ENCODE measurements around the gene GNPTAB.

The GNPTAB gene

GRCh38 chr12:101802486-101802885 is 28.3 kb downstream of the GNPTAB start:
- DNase-seq = no peak

- DNase-seq = no peak
Measured at GRCh38 chr12:101799774-101800173, 31.0 kb downstream of the GNPTAB start.

DNA sequence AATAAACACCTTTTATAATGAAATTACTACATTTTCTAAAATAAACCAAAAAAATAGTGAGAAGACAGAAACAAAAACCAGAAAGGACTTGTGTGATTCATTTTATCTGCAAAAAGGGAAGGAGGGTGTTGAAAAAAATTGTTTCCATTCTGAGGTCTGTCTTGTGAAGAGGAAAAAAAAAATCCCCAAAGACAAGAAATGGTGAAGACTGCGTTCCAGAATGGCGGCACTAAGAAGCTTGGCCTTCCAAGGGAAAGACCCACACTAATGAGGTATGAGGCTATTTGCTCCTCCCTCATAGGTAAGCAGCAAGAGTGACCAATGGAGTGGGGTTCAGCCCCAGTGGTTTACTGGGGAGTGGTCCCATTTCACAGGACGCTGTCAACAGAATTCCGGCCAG is 35.0 kb downstream of the GNPTAB start:
- no peak for DNase-seq

GRCh38 chr12:101795013-101795412 is 35.7 kb downstream of the GNPTAB start:
- no peak for DNase-seq

DNA sequence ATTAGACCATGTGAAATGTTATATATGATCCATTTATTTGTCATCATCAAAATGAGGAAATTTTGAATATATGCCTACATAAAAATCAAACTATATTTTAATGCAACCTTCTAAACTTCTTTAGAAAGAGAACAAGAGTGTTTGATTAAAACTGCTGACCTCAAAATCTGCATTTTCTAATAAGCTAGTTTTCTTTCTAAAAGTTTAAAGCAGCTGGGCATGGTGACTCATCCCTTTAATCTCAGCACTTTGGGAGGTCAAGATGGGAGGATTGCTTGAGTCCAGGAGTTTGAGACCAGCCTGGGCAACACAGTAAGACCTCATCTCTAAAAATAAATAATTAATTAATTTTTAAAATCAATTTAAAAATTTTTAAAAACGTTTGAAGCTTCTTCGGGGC is 36.2 kb downstream of the GNPTAB start:
- DNase-seq = no peak

DNA sequence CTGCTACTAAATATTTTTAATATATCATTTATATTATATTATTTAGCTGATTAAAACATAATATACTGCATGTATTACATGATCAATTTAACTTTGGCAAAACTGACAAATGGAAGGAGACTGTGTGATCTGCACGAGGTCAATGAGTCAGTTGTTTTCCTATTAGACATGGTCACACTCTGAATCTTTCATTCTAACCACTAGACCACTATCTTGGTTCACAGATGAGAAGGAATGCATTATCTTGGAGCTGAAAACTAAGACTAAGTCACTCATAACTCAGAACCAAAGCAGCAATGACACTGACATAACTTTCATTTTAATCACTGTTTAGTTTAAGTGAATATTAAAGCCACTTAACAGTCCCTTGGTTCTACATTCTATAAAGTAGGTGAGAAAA is 37.4 kb downstream of the GNPTAB start:
- DNase-seq = no peak

- no peak for DNase-seq
Measured at GRCh38 chr12:101792046-101792931, 38.5 kb downstream of the GNPTAB start.

- DNase-seq = no peak
Measured at GRCh38 chr12:101789171-101789570, 41.6 kb downstream of the GNPTAB start.

DNA sequence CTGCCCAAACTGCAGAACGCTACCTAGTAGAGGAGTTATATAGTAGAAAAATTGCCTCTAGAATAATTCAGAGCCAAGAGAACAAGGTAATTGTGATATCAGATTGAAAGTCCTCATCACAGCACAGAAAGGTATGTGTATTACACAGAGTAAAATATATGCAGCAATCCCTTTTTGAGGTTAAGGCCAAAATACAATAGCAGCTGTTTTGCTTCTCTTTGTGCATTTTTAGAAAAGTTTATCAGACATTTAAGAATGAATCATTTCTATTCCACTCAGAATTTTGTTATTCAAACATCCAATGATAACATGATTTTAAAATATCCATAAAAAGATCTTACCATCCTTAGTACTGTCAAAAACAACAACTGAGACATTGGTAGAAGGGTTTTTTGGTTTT is 45.1 kb downstream of the GNPTAB start:
- no peak for DNase-seq

DNA sequence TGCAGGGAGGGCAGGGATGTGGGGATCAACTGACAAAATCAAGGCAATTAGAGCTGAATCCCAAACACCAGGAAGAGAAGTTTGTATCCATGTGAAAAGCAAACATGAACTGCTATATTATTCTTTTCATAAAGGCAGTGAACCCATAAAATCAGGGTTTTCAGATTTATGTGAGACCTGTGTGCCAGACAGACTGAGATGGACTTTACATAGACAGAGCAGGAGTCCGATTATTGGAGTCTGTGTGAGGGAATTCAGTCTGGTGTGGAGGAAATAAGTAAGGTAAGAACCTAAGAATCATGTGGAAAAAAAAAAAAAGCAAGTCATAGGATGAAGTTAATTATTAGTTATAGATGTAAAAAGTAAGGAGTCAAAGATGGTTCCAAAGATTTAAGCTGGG is 46.4 kb downstream of the GNPTAB start:
- DNase-seq = no peak

GRCh38 chr12:101783838-101784237 is 46.9 kb downstream of the GNPTAB start:
- no peak for DNase-seq

DNA sequence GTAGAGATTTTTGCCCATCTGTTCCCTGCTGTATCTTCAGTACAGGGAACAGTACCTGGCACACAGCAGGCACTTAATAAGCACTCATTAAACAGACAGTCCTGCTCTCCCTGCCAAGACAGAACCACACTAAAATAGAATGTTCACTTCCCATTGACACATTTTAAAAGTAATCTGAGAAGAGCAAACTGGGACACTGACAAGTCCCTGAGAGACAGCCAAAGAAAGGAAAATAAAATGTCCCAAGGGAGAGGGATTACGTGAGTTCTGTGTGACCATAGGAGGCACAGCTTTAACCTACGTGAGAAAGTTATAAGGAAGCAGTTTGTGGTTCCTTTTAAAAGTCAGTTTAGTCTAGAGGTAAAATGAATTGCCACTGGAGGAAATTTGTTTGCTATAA is 47.6 kb downstream of the GNPTAB start:
- DNase-seq = no peak

DNA sequence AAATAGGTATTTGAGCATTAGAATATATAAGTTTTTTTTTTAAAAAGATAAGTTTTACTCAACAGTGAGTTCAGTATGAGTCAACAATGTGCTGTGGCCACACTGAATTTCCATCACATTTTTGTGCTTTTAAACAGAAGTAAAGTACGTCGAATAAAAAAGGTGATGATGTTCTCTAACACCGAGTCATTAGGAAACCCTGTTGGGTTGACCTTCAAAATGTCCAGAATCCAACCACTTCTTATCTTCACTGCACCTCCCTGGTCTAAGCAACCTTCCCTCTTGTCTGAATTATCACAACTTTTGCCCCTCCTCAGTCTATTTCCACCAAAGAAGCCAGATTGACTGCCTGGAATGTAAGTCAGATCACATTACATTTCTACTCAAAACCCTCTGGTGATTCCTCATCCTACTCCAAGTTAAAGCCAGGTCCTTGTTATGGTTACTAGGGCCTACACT is 48.5 kb downstream of the GNPTAB start:
- DNase-seq = no peak

DNA sequence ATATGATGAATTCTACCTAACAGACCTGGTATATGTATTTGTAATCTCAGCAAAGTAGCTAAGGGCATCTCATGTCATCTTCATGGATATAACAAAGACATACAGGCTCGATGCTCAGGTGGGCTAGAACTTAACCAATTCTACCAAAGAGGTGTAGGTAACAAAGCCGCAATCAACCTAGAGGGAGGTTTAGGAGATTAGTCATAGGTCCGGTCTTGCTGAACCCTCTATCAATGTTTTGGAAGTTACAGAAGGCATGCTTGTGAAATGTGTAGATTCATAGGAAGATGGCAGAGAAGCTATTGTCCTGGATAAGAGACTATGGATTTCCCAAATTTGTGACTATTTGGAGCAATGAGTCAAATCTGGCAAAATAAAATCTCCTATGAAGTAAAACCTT is 48.9 kb downstream of the GNPTAB start:
- DNase-seq = no peak

GRCh38 chr12:101780599-101780998 is 50.2 kb downstream of the GNPTAB start:
- DNase-seq = no peak

- DNase-seq = no peak
Measured at GRCh38 chr12:101779626-101780025, 51.1 kb downstream of the GNPTAB start.

DNA sequence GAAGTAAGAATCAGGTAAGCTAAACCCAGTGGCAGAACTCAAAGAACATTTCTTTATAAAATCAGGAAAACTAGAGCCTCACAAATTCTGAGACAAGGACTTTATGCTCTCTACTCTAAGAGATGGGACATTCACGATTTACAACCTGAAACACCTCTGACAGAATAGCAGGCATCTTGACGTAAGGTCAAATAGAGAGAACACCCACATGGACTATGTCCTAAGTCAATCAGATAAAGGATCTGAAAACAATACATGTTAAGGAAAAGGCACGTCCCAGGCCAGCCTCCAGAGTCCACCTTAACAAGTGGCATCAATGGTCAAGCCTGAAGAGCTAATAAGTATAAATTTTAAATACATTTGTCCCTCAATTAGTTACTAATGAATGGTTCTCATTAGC is 51.6 kb downstream of the GNPTAB start:
- no peak for DNase-seq

DNA sequence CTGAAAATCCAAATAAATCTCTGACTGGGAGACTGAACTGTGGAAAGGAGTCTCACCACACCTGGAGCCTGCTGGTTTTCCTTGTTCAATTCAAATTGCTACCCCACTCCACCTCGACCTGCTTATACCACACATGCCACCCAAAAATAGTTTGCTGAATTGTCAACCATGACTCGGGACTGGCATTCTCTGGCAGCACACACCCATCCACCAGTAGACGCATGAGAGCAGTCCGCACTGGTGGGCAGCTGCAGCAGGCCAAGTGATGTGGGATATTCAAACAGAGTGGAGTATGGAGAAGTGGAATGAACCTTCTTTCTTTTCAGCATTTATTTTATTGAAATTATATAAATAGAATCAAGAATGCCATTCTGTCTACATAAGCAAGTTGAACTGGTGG is 52.8 kb downstream of the GNPTAB start:
- no peak for DNase-seq

GRCh38 chr12:101777485-101777884 is 53.3 kb downstream of the GNPTAB start:
- DNase-seq = no peak

- no peak for DNase-seq
Measured at GRCh38 chr12:101775816-101776215, 54.9 kb downstream of the GNPTAB start.

- peak; percentile 59 for DNase-seq
Measured at GRCh38 chr12:101773650-101774162, 57.1 kb downstream of the GNPTAB start.

DNA sequence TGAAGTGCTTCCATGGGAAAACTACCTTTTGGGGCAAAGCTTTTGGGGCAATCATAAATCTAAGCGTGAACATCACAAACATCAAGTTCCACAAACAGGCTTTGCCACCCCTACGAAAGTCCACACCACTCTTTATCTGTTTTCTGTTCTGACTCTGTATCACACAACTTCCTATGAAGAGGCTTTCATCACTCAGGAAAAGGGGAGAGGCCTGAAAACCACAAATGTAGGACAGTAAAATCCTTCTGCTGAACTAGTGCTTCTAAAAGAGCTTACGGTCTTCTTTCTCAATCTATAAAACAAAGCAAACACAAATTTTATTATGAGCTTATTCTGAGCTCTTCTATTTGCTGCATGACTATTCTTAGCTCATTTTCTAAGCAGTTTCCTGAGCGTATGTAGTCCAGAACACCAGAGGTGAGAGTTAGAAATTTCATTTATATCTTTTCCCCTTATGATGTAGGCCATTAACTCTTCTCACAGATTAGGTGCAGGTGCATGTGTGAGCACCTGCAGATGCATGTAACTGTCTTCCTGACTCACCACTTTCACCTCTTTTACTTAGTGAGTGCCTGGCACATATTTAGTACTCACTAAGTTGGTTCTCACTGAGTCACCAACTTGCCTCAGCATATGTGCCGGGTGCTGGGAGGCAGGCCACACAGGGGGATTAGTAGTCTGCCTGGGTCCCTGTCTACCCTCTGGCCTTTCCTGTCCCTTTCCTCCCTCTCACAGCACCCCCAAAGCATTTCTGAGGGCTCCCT is 58.6 kb downstream of the GNPTAB start:
- no peak for DNase-seq

DNA sequence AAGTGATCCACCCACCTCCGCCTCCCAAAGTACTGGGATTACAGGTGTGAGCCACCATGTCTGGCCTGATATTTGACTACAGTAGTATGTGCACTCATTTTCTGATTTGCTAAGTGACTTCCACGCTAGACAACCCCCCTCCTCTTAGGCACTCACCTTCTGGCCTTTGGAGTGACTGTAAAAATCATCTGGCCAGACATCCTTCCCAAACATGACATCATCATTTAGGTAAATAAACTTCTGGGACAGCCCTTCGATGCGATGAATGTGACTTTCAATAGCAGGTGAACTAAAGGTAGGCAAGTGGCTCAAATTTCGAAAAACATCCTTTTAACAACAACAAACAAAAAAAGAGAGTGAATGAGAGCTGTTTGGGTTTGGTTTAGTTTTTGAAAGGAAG is 60.9 kb downstream of the GNPTAB start:
- no peak for DNase-seq

DNA sequence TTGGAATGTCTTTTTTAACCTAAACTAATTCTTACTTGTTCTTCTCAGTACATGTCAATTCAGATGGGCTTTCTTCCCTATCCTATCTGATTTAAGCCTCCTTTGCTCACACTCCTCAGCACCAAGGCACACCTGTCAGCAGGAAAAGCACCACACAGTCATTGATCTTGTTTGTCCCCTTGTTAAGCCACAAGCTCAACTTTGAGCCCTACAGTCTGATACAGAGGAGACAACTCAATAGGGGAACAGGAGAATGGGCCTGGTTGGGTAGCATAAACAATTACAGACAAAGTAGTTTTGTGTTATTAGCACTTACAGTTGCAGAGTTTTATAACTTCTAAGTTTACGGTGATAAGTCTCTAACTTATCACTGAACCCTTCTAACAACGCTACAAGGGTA is 62.0 kb downstream of the GNPTAB start:
- no peak for DNase-seq

Measured in NCI-H1092 treated with DMSO at 0.1 percent for 48 hours (cell line).